Measurements from ENCODE around the gene PKDREJ. TPM values are rescaled to one million over a fixed set of nuclear protein-coding genes. Genes with fewer than 3 reads are reported as not detected.

Gene PKDREJ
- total RNA-seq, 1 experiment from 2014 or later, result 0.02 TPM

GRCh38 chr22:46241396-46242007 is 21.6 kb downstream of the PKDREJ start:
- no peak overlapping the region for H3K27ac Mint-ChIP-seq
- peaks cover 6% of the 10 kb centered on the region; the same call in 1 of the 2 replicates for H3K36me3 Mint-ChIP-seq
- no peak for DNase-seq (ENCODE audit: low spot score)
- POLR2A ChIA-PET, result no interaction called here
- no peaks in the 10 kb centered on the region for H3K27me3 Mint-ChIP-seq (ENCODE audit: low read depth)
- no peaks in the 10 kb centered on the region for H3K9me3 Mint-ChIP-seq
- TF ChIP-seq ZNF138 (CRISPR knock-in tag; conservative IDR thresholded peaks at IDR 0.05) (no peak), TEAD1 (CRISPR knock-in tag; IDR thresholded peaks at IDR 0.05) (no peak), GRHL2 (CRISPR knock-in tag; IDR thresholded peaks at IDR 0.05; ENCODE audit: insufficient replicate concordance, severe bottlenecking) (no peak), CBFB (CRISPR knock-in tag; IDR thresholded peaks at IDR 0.05; ENCODE audit: low read depth) (no peak), AR (CRISPR knock-in tag; IDR thresholded peaks at IDR 0.05) (no peak), IRF2 (CRISPR knock-in tag; IDR thresholded peaks at IDR 0.05; ENCODE audit: borderline replicate concordance, low read depth) (no peak), FOXK1 (CRISPR knock-in tag; IDR thresholded peaks at IDR 0.05) (no peak), JAZF1 (CRISPR knock-in tag; IDR thresholded peaks at IDR 0.05) (no peak), FOXJ3 (CRISPR knock-in tag; IDR thresholded peaks at IDR 0.05; ENCODE audit: borderline replicate concordance) (no peak), HMGA2 (CRISPR knock-in tag; IDR thresholded peaks at IDR 0.05) (no peak), ZNF532 (CRISPR knock-in tag; IDR thresholded peaks at IDR 0.05; ENCODE audit: borderline replicate concordance) (no peak), ZNF219 (CRISPR knock-in tag; IDR thresholded peaks at IDR 0.05; ENCODE audit: borderline replicate concordance) (no peak), NR3C1 (CRISPR knock-in tag; conservative IDR thresholded peaks at IDR 0.05; ENCODE audit: low read depth) (no peak), FOXP1 (CRISPR knock-in tag; IDR thresholded peaks at IDR 0.05; ENCODE audit: borderline replicate concordance) (no peak), NR2C2 (CRISPR knock-in tag; IDR thresholded peaks at IDR 0.05) (no peak)
- H3K4me3 Mint-ChIP-seq, result no peak overlapping the region
- ATAC-seq, result no peak
- CTCF ChIA-PET, result interaction anchor here (0.6 kb wide), 1 partner anchor 162 kb away, joined by 3 read pairs; no protein-coding TSS in a partner anchor
- no peaks in the 10 kb centered on the region for H3K4me1 Mint-ChIP-seq

GRCh38 chr22:46240907-46241306 is 22.2 kb downstream of the PKDREJ start:
- CTCF ChIA-PET, result no interaction called here
- Mint-ChIP-seq H3K27ac (no peak overlapping the region), H3K9me3 (no peaks in the 10 kb centered on the region), H3K4me1 (no peaks in the 10 kb centered on the region), H3K4me3 (no peak overlapping the region), H3K27me3 (ENCODE audit: low read depth) (no peaks in the 10 kb centered on the region), H3K36me3 (peaks cover 6% of the 10 kb centered on the region; the same call in 1 of the 2 replicates)
- TF ChIP-seq E2F4 (CRISPR knock-in tag; IDR thresholded peaks at IDR 0.05; ENCODE audit: borderline replicate concordance, low read depth) (no peak), ESRRA (CRISPR knock-in tag; IDR thresholded peaks at IDR 0.05; ENCODE audit: borderline replicate concordance) (no peak), MLX (CRISPR knock-in tag; IDR thresholded peaks at IDR 0.05) (no peak), RORB (CRISPR knock-in tag; IDR thresholded peaks at IDR 0.05) (no peak), CREB1 (CRISPR knock-in tag; IDR thresholded peaks at IDR 0.05) (no peak), NR3C1 (CRISPR knock-in tag; conservative IDR thresholded peaks at IDR 0.05; ENCODE audit: low read depth) (no peak), GRHL2 (CRISPR knock-in tag; IDR thresholded peaks at IDR 0.05; ENCODE audit: insufficient replicate concordance, severe bottlenecking) (no peak), CBFB (CRISPR knock-in tag; IDR thresholded peaks at IDR 0.05; ENCODE audit: low read depth) (no peak), PRRX2 (CRISPR knock-in tag; IDR thresholded peaks at IDR 0.05) (no peak), FOXK1 (CRISPR knock-in tag; IDR thresholded peaks at IDR 0.05) (no peak), TEAD1 (CRISPR knock-in tag; IDR thresholded peaks at IDR 0.05) (no peak), HMGXB4 (CRISPR knock-in tag; IDR thresholded peaks at IDR 0.05) (no peak)
- ATAC-seq (no peak), DNase-seq (ENCODE audit: low spot score) (no peak)
- POLR2A ChIA-PET, result no interaction called here
